GM12878 (cell line): ENCODE results near the gene ADAMTS6. TPM values are rescaled to one million over a fixed set of nuclear protein-coding genes. Genes with fewer than 3 reads are reported as not detected.

ENCODE experiments used
- ASH2L ChIP-seq: fragments of 300-600, 200-600 bp; sonication (generic); IDR thresholded peaks from 2 replicates; pipeline ENCODE4 v1.6.1; 2017; ENCODE audit warnings: low read depth, mild to moderate bottlenecking, borderline replicate concordance
- BHLHE40 ChIP-seq, 2 experiments: fragments of 450-650 bp in 1 of 2; IDR thresholded peaks; 2 replicates each; pipeline ENCODE4 v1.6.1; 2011 to 2017; ENCODE audit warnings: low read depth in 2 of 2, borderline replicate concordance in 1 of 2, improper control_type of control experiment in 1 of 2, low read length in 1 of 2, mild to moderate bottlenecking in 1 of 2
- CHD2 ChIP-seq: IDR thresholded peaks from 2 replicates; pipeline ENCODE4 v1.6.1; 2011; ENCODE audit warnings: low read depth, low read length, improper control_type of control experiment, borderline replicate concordance
- ETV6 ChIP-seq, 2 experiments: fragments of 450-650 bp in 1 of 2; IDR thresholded peaks in 1 of 2; conservative IDR thresholded peaks in 1 of 2; 2 replicates each; pipeline ENCODE4 v1.6.1; 2014; ENCODE audit warnings: antibody characterized with exemption in 1 of 2, borderline replicate concordance in 1 of 2, low read depth in 1 of 2, mild to moderate bottlenecking in 1 of 2, moderate library complexity in 1 of 2
- FOS ChIP-seq: IDR thresholded peaks from 3 replicates; pipeline ENCODE4 v1.6.1; 2011; ENCODE audit warnings: borderline replicate concordance; ENCODE audit not compliant: insufficient read length; ENCODE audit errors: extremely low read depth
- MEF2B ChIP-seq: fragments of 450-650 bp; IDR thresholded peaks from 2 replicates; pipeline ENCODE4 v1.6.1; 2018; ENCODE audit warnings: mild to moderate bottlenecking, moderate library complexity; ENCODE audit not compliant: partially characterized antibody, poor library complexity, severe bottlenecking
- MYC ChIP-seq: IDR thresholded peaks from 2 replicates; pipeline ENCODE4 v1.6.1; 2011; ENCODE audit warnings: mild to moderate bottlenecking, low read length, moderate library complexity, inconsistent platforms; ENCODE audit not compliant: insufficient read depth, insufficient replicate concordance, insufficient read length, severe bottlenecking
- NR2C2 ChIP-seq: IDR thresholded peaks from 2 replicates; pipeline ENCODE4 v1.6.1; 2011; ENCODE audit warnings: borderline replicate concordance, low read depth; ENCODE audit not compliant: control insufficient read depth, insufficient read length
- NR2F1 ChIP-seq: fragments of 450-650 bp; conservative IDR thresholded peaks from 2 replicates; pipeline ENCODE4 v1.6.1; 2017; ENCODE audit warnings: mild to moderate bottlenecking
- RB1 ChIP-seq: fragments of 450-650 bp; formaldehyde crosslinking; IDR thresholded peaks from 2 replicates; pipeline ENCODE4 v1.6.1; 2017; ENCODE audit warnings: mild to moderate bottlenecking, borderline replicate concordance
- RBBP5 ChIP-seq: fragments of 200-600 bp; sonication (generic); conservative IDR thresholded peaks from 2 replicates; pipeline ENCODE4 v1.6.1; 2016
- STAT1 ChIP-seq: fragments of 450-650 bp; conservative IDR thresholded peaks from 2 replicates; pipeline ENCODE4 v1.6.1; 2014; ENCODE audit warnings: antibody characterized with exemption, mild to moderate bottlenecking
- ZNF207 ChIP-seq: fragments of 450-650 bp; IDR thresholded peaks from 2 replicates; pipeline ENCODE4 v1.6.1; 2014; ENCODE audit warnings: antibody characterized with exemption, mild to moderate bottlenecking, borderline replicate concordance
- ZZZ3 ChIP-seq: IDR thresholded peaks from 2 replicates; pipeline ENCODE4 v1.6.1; 2011; ENCODE audit warnings: low read depth; ENCODE audit not compliant: control insufficient read depth, insufficient read length
- polyA plus RNA-seq, 11 experiments: library from polyadenylated mRNA; depleted of rRNA in 4 of 11; unstranded in 6 of 11; stranded (reverse) in 5 of 11; fragments of >200 nt; fragmentation: Nextera tagmentation in 4 of 11; fragmentation: Illumina TruSeq in 1 of 11; extraction: Ambion mirVana in 4 of 11; extraction: Trizol in 1 of 11; gene quantifications; 1 replicate in 1 of 11; 2 replicates in 10 of 11; pipeline versions ENCODE4 v1.2.1 to v1.2.3, GENCODE V29; 2011 to 2016; ENCODE audit warnings: inconsistent platforms in 2 of 11, missing spikeins in 2 of 11, low read depth in 1 of 11
- total RNA-seq, 4 experiments: library from RNA; depleted of rRNA in 3 of 4; stranded (reverse); fragments of >200 nt in 3 of 4; fragmentation: Illumina TruSeq in 1 of 4; extraction: Trizol in 1 of 4; gene quantifications; 2 replicates each; pipeline versions ENCODE4 v1.2.1 to v1.2.3, GENCODE V29; 2013 to 2021
- TF ChIP-seq, protein P1 (sequence below): fragments of 450-650 bp; formaldehyde crosslinking; IDR thresholded peaks from 2 replicates; pipeline ENCODE4 v1.5.0; 2022; ENCODE audit warnings: mild to moderate bottlenecking, missing genetic modification characterization
- TF ChIP-seq, protein P2 (sequence below), 3 experiments: IDR thresholded peaks in 2 of 3; conservative IDR thresholded peaks in 1 of 3; 2 replicates each; pipeline ENCODE4 v1.5.1; 2011; ENCODE audit warnings: low read depth in 3 of 3, low read length in 3 of 3, mild to moderate bottlenecking in 3 of 3, control low read depth in 2 of 3, moderate library complexity in 2 of 3, inconsistent platforms in 1 of 3, mixed read lengths in 1 of 3; ENCODE audit not compliant: control insufficient read depth in 2 of 3, insufficient read depth in 1 of 3; ENCODE audit errors: extremely low read depth in 1 of 3
- TF ChIP-seq, protein P3 (sequence below): fragments of 450-650 bp; IDR thresholded peaks from 2 replicates; pipeline ENCODE4 v1.6.1; 2017; ENCODE audit warnings: antibody characterized with exemption, mild to moderate bottlenecking, moderate library complexity
- TF ChIP-seq, protein P4 (sequence below): fragments of 150-350 bp; IDR thresholded peaks from 2 replicates; pipeline ENCODE4 v1.6.1; 2014; ENCODE audit warnings: mild to moderate bottlenecking, low read depth, low read length

ADAMTS6 gene
- total and polyA plus RNA-seq, 10 of the 15 experiments (the other 5 are each of a cell fraction or from before 2014, with no cell fraction given), result 1.1 to 12.3 (median 6.5) TPM

DNA sequence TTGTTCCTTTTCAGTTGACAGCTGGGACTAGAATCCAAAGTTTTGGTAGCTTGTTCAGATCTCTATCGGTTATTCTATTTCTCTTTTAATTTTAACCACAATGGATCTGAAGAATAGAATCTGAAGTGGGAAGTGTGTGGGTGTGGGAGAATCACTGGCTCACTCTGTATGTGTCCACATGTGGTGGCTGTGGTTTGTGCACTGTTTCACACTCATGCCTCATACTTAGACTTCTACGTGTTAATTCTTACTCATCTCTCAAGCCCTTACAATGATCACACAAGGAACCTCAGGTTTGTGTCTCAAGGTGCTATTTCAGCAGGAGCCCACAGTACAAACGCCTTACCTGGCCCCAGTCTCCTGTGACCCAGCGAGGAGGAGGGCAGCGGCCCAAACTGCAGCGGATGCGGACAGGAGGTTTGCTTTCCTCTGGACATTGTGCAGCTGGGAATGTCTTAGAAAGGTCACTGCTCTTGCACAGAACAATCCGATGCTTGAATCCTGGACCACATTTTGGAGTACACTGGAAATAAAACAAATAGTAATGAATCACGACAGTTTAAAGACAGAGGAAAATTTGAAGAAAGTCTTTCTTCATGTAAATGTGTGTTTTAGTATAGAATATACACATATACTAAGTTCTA, 309.1 kb downstream of the ADAMTS6 start (continued):
- TF ChIP-seq, protein P1, sequence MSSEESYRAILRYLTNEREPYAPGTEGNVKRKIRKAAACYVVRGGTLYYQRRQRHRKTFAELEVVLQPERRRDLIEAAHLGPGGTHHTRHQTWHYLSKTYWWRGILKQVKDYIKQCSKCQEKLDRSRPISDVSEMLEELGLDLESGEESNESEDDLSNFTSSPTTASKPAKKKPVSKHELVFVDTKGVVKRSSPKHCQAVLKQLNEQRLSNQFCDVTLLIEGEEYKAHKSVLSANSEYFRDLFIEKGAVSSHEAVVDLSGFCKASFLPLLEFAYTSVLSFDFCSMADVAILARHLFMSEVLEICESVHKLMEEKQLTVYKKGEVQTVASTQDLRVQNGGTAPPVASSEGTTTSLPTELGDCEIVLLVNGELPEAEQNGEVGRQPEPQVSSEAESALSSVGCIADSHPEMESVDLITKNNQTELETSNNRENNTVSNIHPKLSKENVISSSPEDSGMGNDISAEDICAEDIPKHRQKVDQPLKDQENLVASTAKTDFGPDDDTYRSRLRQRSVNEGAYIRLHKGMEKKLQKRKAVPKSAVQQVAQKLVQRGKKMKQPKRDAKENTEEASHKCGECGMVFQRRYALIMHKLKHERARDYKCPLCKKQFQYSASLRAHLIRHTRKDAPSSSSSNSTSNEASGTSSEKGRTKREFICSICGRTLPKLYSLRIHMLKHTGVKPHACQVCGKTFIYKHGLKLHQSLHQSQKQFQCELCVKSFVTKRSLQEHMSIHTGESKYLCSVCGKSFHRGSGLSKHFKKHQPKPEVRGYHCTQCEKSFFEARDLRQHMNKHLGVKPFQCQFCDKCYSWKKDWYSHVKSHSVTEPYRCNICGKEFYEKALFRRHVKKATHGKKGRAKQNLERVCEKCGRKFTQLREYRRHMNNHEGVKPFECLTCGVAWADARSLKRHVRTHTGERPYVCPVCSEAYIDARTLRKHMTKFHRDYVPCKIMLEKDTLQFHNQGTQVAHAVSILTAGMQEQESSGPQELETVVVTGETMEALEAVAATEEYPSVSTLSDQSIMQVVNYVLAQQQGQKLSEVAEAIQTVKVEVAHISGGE (CRISPR knock-in tag), result no peak
- TF ChIP-seq STAT1, result no peak
- TF ChIP-seq BHLHE40 (IDR thresholded peaks at IDR 0.05; ENCODE audit: borderline replicate concordance in 1 of 2, low read depth in 2 of 2, low read length in 1 of 2), result peak in 1 of 2 experiments; percentile 62; a peak in 1 of 4 replicates
- TF ChIP-seq MEF2B, result peak; percentile 51
- TF ChIP-seq, protein P2, sequence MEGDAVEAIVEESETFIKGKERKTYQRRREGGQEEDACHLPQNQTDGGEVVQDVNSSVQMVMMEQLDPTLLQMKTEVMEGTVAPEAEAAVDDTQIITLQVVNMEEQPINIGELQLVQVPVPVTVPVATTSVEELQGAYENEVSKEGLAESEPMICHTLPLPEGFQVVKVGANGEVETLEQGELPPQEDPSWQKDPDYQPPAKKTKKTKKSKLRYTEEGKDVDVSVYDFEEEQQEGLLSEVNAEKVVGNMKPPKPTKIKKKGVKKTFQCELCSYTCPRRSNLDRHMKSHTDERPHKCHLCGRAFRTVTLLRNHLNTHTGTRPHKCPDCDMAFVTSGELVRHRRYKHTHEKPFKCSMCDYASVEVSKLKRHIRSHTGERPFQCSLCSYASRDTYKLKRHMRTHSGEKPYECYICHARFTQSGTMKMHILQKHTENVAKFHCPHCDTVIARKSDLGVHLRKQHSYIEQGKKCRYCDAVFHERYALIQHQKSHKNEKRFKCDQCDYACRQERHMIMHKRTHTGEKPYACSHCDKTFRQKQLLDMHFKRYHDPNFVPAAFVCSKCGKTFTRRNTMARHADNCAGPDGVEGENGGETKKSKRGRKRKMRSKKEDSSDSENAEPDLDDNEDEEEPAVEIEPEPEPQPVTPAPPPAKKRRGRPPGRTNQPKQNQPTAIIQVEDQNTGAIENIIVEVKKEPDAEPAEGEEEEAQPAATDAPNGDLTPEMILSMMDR (IDR thresholded peaks at IDR 0.05 in 2 of 3, conservative IDR thresholded peaks at IDR 0.05 in 1 of 3; ENCODE audit: control insufficient read depth in 2 of 3, extremely low read depth in 1 of 3, insufficient read depth in 1 of 3, low read depth in 3 of 3, low read length in 3 of 3), result no peak
- TF ChIP-seq ZZZ3, result no peak
- TF ChIP-seq RB1, result no peak
- TF ChIP-seq ASH2L, result no peak
- no peak for TF ChIP-seq FOS
- no peak for TF ChIP-seq ZNF207
- TF ChIP-seq NR2F1, result 0 out of 2 replicates have a peak, but pooled peaks have one; percentile 13
- TF ChIP-seq MYC, result no peak
- no peak for TF ChIP-seq RBBP5
- TF ChIP-seq, protein P3, sequence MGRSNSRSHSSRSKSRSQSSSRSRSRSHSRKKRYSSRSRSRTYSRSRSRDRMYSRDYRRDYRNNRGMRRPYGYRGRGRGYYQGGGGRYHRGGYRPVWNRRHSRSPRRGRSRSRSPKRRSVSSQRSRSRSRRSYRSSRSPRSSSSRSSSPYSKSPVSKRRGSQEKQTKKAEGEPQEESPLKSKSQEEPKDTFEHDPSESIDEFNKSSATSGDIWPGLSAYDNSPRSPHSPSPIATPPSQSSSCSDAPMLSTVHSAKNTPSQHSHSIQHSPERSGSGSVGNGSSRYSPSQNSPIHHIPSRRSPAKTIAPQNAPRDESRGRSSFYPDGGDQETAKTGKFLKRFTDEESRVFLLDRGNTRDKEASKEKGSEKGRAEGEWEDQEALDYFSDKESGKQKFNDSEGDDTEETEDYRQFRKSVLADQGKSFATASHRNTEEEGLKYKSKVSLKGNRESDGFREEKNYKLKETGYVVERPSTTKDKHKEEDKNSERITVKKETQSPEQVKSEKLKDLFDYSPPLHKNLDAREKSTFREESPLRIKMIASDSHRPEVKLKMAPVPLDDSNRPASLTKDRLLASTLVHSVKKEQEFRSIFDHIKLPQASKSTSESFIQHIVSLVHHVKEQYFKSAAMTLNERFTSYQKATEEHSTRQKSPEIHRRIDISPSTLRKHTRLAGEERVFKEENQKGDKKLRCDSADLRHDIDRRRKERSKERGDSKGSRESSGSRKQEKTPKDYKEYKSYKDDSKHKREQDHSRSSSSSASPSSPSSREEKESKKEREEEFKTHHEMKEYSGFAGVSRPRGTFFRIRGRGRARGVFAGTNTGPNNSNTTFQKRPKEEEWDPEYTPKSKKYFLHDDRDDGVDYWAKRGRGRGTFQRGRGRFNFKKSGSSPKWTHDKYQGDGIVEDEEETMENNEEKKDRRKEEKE, result no peak
- no peak for TF ChIP-seq CHD2
- TF ChIP-seq, protein P4, sequence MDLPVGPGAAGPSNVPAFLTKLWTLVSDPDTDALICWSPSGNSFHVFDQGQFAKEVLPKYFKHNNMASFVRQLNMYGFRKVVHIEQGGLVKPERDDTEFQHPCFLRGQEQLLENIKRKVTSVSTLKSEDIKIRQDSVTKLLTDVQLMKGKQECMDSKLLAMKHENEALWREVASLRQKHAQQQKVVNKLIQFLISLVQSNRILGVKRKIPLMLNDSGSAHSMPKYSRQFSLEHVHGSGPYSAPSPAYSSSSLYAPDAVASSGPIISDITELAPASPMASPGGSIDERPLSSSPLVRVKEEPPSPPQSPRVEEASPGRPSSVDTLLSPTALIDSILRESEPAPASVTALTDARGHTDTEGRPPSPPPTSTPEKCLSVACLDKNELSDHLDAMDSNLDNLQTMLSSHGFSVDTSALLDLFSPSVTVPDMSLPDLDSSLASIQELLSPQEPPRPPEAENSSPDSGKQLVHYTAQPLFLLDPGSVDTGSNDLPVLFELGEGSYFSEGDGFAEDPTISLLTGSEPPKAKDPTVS, result no peak
- TF ChIP-seq NR2C2, result no peak
- 0 out of 4 replicates have a peak, but pooled peaks of 1 of the 2 experiments have one; percentile 24 for TF ChIP-seq ETV6 (conservative IDR thresholded peaks at IDR 0.05 in 1 of 2, IDR thresholded peaks at IDR 0.05 in 1 of 2; ENCODE audit: borderline replicate concordance in 1 of 2, low read depth in 1 of 2)
